ENCODE data around the gene ZSWIM6.

- TF ChIP-seq CTCF (IDR thresholded peaks at IDR 0.05; ENCODE audit: low read length), result no peak
- no peak for TF ChIP-seq EZH2 (optimal IDR thresholded peaks at IDR 0.05; ENCODE audit: low read depth, low read length)
Measured at GRCh38 chr5:61460471-61460870, 128.4 kb downstream of the ZSWIM6 start.
